Ishikawa (cell line): ENCODE data around the gene MAML2.

Experiments
- EP300 ChIP-seq: IDR thresholded peaks from 2 replicates; pipeline ENCODE4 v1.6.1; 2012; ENCODE audit warnings: borderline replicate concordance
- FOXM1 ChIP-seq: IDR thresholded peaks from 2 replicates; pipeline ENCODE4 v1.6.1; 2012; ENCODE audit warnings: low read depth, borderline replicate concordance
- RAD21 ChIP-seq: IDR thresholded peaks from 2 replicates; pipeline ENCODE4 v1.6.1; 2012; ENCODE audit warnings: low read depth
- TAF1 ChIP-seq: IDR thresholded peaks from 2 replicates; pipeline ENCODE4 v1.6.1; 2012; ENCODE audit warnings: low read depth, mild to moderate bottlenecking
- TEAD4 ChIP-seq: IDR thresholded peaks from 2 replicates; pipeline ENCODE4 v1.6.1; 2012
- YY1 ChIP-seq: IDR thresholded peaks from 2 replicates; pipeline ENCODE4 v1.6.1; 2012; ENCODE audit warnings: low read depth
- TF ChIP-seq, protein P1 (sequence below): IDR thresholded peaks from 2 replicates; pipeline ENCODE4 v1.6.1; 2012; ENCODE audit warnings: low read depth, mild to moderate bottlenecking
- TF ChIP-seq, protein P2 (sequence below): IDR thresholded peaks from 2 replicates; pipeline ENCODE4 v1.6.1; 2012

DNA sequence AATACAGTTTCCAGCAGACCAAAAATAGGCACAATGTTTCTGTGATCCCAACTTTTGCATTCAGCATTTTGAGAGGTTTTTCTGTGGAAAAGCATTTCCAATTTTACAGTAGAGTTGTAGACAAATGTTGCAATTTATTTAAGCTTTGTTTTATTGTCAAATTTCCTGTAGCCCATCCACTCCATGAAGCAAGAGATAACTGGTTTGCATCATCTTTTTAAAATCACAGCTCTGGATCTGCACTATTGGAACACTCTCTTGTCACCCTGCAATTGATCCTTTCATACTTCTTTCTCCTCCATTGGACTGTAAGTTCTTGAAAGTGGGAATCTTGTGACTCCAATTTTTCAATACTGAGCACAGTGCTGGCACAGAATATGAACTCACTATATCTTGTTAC is 86.0 kb downstream of the MAML2 start:
- TF ChIP-seq RAD21, result no peak
- TF ChIP-seq, protein P1, sequence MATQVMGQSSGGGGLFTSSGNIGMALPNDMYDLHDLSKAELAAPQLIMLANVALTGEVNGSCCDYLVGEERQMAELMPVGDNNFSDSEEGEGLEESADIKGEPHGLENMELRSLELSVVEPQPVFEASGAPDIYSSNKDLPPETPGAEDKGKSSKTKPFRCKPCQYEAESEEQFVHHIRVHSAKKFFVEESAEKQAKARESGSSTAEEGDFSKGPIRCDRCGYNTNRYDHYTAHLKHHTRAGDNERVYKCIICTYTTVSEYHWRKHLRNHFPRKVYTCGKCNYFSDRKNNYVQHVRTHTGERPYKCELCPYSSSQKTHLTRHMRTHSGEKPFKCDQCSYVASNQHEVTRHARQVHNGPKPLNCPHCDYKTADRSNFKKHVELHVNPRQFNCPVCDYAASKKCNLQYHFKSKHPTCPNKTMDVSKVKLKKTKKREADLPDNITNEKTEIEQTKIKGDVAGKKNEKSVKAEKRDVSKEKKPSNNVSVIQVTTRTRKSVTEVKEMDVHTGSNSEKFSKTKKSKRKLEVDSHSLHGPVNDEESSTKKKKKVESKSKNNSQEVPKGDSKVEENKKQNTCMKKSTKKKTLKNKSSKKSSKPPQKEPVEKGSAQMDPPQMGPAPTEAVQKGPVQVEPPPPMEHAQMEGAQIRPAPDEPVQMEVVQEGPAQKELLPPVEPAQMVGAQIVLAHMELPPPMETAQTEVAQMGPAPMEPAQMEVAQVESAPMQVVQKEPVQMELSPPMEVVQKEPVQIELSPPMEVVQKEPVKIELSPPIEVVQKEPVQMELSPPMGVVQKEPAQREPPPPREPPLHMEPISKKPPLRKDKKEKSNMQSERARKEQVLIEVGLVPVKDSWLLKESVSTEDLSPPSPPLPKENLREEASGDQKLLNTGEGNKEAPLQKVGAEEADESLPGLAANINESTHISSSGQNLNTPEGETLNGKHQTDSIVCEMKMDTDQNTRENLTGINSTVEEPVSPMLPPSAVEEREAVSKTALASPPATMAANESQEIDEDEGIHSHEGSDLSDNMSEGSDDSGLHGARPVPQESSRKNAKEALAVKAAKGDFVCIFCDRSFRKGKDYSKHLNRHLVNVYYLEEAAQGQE, result no peak
- no peak for TF ChIP-seq TEAD4
- TF ChIP-seq FOXM1, result no peak
- no peak for TF ChIP-seq EP300
- no peak for TF ChIP-seq YY1
- TF ChIP-seq, protein P2, sequence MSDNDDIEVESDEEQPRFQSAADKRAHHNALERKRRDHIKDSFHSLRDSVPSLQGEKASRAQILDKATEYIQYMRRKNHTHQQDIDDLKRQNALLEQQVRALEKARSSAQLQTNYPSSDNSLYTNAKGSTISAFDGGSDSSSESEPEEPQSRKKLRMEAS, result no peak
- no peak for TF ChIP-seq TAF1
